HG03378 (cell line): ENCODE data around the gene MTHFSD.

Experiments used
- ATAC-seq: cut with Tn5 transposase; IDR thresholded peaks from one replicate; pipeline ENCODE4 v1.9.1; 2021; ENCODE audit warnings: mild to moderate bottlenecking, moderate library complexity; ENCODE audit not compliant: unreplicated experiment

MTHFSD gene

DNA sequence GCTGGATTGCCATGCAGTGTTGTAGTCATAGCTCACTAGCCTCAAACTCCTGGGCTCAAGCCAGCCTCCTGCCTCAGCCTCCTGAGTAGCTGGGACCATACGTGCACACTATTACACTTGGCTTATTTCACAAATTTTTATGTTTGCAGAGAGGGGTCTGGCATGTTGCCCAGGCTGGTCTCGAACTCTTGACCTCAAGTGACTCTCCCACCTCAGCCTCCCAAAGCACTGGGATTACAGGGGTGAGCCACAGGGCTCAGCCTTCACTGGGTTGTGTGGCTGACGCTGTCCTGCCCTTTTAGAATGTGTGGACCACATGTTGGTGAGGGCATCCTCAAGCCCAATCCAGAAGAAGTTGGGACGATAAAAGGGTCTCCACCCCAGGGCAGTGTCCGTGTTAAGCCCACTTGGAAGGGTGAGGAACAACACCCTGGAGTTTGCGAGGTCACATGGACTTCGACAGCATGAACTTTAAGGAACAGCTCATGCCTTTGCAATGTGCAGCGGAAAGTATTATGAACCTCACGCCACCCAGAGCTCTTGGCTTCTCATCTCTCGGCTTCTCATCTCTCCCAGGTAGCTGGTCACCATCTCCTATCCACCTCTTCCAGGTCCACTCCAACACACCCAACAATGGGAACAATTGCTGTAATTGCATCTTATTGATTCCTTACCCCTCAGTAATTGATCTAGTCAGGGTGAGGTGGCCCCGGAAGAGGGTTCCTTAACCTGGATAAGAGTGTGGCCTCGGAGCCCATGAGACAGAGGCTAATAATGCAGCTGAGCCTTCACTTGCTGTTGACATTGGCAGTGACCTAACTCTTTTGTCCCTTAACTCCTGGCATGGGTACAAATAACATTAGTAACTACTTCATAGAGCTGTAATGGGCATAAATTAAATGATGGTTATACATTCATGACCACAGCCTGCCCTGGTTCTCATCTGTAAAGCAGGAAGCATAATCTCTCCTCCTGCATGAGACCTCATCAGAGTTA is 30.0 kb upstream of the MTHFSD start:
- ATAC-seq: no peak

DNA sequence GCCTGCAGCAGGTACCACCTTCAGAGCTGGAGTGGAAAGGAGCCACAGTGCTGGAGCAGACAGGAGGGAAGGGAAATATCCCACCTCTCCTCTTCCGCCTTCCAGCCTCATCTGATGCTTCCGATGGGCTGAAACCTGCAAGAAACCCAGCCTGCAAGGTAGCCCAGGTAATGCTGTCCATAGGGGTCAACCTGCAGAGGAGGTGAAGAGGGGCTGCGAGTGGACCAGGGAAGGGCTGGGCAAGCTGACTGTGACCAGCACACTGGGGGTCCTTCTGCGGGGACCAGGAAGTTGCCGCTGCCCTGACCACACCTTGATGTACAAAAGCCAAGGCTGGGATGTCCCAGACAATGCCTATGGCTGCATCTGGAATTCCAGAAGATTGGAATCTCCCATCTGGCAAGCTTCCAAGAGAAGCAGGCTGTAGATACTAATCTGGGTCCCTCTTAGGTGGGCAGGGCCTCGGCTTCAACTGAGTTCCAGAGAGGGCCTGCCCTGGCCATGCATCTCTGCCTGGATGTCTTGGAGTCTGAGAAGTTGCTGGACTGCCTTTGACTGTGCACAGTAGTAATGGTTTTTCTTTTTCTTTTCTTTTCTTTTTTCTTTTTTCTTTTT is 29.1 kb upstream of the MTHFSD start:
- ATAC-seq: no peak

DNA sequence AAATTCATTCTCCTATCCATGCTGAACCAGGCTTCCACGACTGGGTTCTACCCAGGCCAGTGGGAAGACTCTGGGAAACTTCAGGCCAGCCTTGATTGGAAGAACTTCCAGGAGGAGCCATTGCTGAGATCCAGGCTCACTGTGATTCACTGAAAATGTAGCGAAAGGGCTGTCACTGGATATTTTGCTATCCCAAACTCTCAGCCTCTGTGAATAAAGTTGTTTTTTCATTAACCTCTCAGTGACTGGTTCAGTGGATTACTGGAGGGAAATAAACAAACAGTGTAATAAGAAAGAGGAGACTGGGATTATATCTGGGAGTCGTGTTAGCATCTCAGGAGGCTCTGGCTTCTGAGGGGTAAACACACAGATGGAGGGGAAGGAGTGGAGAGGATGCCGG is 26.4 kb upstream of the MTHFSD start:
- ATAC-seq: no peak

DNA sequence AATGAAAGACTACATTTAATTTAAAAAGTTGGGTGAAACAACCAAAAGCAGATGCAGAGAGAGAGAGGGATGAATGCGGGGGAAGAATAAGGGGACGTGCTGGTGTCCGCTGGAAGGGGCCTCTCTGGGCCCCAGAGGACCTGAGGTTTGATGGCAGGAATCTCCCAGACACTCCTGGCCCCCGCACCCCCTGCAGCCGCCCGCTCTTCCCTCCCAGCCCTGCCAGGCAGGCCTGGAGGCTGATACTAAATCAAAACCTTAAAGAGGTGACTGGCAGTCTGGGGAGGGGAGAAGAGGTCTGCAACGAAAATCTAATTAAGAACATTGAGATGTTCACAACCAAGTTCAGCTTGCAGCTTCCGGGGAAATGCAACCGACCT is 25.7 kb upstream of the MTHFSD start:
- no peak for ATAC-seq

DNA sequence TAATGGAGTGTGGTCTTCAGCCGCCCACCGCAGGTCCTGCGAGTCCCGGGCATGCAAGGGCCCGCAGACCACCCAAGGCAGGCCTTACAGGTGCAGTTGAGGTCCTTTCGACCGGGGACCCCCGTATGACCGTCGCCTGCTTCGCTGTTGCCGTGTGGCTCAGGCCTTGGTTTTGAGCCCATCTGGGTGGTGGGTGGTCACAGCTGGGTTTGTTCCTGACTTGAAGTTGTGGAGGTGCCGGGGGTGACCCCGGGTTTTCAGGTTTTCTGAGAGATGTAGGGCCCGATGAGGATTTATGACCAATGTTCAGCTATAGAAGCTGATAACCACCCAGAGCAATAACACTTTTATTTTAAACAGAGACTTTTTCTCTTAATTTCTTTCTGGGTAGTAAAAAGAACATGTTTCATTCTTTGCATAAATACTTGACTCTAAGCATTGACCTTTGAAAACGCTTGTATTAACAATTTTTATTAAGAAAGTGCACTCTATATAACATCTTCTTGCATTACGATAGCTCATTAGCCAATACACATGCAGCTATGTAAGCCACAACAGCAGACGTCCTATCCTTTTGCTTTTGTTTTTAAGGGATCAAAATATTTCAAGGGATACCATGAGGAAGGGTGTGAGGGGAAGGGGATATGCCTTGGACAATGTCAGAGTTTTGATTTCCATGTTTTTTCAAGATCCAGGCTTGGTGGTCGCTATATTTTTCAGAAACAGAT is 25.2 kb upstream of the MTHFSD start:
- no peak for ATAC-seq

DNA sequence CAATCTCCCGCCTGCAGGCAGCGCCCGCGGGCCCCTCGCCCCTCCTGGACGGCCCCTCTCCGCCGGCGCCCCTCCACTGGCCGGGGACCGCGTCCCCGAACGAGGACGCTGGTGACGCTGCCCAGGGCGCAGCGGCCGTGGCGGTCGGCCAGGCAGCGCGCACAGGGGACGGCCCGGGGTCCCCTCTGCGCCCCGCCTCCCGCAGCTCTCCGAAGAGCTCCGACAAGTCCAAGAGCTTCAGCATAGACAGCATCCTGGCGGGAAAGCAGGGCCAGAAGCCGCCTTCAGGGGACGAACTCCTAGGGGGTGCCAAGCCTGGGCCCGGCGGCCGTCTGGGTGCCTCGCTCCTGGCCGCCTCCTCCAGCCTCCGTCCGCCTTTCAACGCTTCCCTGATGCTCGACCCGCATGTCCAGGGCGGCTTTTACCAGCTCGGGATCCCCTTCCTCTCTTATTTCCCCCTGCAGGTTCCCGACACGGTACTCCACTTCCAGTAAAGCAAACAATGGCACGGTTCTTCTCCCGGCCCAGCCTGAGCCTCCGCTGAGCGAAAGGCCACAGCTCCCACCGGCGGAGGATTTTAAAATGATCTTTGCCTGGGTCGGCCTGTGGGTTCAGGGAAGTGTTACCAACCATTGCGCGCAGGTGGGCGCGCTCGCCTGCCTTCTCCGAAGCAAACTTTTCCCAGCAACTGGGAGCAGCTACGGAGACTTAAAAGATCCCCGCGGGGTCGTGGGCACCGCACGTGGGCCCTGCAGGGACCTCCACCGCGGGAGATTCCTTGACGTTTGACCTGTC is 24.4 kb upstream of the MTHFSD start:
- ATAC-seq: no peak

DNA sequence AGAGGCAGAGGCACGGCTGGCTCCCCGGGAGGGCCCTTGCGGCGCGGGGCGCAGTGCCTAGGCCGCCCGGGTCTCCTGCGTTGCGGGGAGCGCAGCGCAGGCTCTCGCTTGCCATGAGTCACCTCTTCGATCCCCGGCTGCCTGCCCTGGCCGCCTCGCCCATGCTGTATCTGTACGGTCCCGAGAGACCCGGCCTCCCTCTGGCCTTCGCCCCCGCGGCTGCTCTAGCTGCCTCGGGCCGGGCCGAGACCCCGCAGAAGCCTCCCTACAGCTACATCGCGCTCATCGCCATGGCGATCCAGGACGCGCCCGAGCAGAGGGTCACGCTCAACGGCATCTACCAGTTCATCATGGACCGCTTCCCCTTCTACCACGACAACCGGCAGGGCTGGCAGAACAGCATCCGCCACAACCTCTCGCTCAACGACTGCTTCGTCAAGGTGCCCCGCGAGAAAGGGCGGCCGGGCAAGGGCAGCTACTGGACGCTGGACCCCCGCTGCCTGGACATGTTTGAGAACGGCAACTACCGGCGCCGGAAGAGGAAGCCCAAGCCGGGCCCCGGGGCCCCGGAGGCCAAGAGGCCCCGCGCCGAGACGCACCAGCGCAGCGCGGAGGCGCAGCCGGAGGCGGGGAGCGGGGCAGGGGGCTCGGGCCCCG is 23.7 kb upstream of the MTHFSD start:
- no peak for ATAC-seq

DNA sequence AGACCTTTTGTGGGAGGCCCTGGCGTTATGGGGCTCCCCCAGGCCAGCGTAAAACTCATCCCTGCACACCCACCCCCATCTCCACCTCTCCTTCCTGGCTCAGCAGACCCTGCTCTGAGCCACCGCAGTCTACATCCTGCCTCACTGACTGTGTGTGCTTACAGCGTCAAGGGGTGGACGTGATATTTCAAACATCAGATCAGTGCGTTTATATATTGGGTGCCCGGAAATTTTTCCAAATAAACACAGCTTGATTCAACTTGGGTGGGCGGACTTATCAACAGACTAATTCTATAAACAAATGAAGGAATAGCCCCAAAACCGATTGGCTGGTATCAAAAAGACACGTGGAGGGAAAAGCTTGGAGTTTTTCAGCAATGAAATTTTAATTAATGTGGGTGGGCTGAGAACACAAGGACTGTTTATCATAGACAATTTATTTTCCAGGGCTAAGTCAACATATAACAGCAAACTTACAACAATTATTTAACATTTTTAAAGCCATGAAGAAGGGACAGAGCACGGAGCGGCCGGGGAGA is 23.1 kb upstream of the MTHFSD start, which contains the start of gene FOXL1:
TSS of gene FOXL1 (plus strand) at position 489 of the 539 bp plus-strand sequence. CDS start 175 bp downstream, outside the sequence.
- ATAC-seq: no peak

DNA sequence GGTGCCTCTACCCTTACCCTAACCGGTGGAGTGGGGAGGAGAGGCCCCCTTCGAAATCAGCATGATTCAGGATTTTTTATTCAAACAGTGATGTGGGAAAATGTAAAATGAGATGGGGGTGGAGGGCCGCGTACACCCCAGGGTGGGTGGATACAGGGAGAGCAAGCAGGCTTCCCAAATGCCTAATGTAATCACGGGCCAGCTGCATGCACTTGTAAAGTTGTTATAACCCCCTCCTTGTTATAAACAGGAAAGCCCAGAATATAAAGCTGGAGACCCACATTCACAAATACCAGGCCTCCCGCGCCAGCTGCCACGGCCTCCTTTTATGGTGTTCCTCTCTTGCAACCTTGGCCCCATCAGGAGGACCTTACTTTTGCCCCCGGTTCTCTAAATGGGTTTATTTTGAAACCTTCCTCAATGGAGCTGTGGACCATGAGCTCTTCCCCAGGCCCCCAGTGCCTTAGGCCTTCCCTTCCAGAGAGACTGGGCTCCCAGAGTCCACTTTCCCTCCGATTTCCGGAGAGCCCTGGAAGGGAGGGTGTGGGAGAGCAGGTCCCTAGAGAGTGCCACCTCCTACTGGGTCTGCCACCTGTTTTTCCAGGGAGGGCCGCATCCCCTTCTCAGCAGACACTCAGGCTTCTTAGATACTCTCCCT is 22.4 kb upstream of the MTHFSD start:
- no peak for ATAC-seq

DNA sequence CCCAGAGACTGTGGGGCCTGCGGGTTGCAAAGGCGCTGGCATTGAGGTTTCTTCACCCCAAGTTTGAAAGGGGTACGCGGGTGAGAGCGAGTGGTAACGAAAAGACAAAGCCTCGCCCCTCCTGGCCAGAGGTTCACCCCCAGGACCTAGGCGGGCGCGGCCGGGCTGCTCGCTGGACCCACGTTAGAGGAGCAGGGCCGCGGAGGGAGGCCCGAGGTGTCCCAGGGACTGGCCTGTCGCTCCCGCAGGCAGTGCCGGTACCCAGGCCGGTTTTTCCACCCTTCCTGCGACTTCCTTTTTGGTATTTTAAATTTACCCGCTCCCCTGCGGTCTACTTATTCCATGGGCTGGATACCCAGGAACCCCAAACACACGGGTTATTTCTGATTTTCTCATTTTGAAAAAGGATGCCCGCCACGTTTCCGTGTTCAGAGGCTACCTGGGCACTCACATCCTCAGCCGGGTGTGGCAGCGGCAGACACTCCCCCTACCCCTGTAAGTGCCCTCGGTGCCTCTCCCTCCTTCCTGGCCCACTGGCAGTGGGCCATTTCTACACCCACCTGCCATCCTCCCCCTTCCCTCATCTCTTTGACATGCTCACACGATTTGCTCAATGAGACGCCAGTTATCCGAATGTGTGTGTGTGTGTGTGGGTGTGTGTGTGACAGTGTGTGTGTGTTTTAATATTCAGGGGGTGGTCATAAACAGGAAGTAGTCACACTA is 21.7 kb upstream of the MTHFSD start:
- ATAC-seq: no peak

DNA sequence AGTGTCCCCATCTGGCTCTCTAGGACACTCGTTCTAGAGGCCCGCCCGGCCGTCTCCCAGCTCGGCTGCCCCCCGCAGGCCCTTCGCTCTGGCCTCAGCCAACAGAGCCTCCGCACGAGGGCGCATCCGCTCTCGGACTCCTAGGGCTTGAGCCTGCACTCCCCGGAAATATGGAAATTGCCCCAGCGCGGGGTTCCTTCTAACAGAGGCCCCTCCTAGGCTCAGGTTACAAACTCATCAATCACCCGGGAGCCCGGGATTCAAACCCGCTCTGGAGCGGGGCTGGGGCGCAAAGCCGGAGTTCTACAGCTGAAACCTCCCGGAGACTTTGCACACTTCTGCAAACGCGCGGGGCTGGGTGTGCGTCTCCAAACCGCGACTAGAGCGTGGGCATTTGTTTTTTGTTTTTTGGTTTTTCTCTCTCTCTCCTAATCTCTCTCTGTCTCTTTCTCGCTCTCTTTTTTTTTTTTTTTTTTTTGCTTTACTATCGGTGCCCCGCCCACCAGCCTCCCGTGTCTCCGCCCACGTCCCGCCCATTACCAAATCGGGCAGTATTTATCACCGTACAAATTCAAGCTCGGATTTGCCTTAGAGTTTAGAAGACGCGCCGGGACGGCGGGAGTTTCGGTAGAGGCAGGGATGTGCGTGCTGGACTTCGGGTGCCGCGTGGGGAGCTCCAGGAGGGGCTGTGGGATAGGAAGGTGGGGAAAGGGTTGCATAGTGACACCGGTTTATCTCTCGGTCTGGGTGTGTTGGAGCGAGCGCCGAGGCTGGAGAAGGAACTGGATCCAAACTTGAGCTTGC is 20.9 kb upstream of the MTHFSD start:
- ATAC-seq: no peak

DNA sequence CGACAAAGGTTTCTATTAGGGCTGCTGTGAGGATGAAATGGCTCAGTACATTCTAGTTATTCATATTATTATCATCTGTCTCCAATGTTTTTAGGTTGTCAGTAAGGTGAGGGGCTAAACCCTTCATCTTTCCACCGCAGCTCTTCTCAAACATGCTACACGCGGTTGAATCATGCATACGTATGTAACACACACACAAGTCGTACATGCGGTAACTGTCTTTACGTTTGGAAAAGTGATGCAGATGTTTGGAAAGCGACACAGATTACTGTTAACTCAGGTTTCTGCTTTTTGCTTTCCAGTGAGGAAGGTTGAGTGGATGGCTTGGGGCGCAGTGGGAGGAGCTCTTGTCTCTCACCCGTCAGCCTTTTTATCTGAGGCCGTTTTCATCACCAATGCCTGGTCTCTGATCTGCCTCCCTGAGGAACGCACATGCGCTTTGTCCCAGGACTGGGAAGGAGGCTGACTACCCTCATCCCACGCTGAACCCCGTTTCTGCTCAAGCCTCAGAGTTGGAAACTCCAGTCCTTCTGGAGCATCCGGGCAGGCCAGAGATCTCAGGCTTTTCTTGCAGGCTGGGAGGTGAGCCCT is 20.2 kb upstream of the MTHFSD start:
- ATAC-seq: no peak

DNA sequence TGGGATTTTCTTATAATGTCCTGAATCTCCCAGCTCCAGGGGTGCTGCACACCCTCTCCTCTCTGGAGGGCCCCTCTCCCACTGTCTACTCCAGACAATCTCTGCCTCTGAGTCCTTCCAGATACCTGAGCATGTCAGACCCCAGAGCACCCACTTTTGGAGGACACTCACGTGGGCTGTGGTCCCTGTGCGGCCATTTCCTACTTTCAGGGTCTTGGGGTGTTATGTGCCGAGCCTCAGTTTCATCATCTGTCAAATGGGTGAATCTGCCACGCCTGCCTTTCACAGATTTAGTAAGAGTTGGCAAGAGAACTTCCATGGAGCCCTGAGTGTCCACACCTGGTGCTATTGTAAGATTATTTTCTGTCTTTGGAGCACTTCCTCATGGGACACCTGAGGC is 19.6 kb upstream of the MTHFSD start:
- no peak for ATAC-seq

DNA sequence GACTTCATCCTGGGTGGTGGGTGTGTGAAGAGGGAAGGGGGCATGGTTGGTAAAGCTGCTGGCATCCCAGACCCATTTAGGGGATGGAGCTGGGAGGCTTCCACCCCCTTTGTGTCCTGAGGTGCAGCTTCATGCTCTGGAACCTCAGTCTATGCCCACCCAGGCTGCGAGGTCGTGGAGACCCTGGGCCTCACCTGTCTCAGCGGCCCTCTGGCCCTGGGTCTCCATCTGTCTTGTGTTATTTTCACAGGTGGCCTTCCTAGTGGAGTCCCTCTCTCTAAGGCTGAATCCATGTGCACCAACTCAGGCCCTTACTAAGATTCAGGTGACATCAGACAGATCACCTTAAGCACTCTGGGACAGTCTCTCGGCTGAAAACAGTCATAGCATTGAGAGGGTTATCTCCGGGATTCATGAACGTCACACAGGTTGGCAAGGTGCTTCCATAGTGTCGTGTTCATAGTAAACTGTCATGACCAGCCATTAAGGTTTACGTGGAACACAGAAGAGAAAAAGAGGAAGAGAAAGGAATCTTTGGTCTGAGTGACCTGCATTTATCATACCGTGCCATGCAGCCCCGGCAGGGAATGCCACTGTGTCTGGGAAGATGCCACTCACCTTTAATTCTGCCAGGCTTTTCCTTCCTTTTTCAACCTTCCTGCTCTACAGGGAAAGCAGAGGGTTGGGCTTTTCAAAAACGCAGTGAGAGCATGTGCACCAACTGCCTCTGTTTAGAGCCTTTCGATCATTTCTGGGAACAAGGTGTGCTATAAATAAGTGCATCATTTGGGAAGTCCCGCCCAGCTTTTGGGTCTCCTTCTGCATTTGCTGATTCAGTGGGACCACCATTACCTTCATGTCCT is 18.8 kb upstream of the MTHFSD start:
- ATAC-seq: no peak

DNA sequence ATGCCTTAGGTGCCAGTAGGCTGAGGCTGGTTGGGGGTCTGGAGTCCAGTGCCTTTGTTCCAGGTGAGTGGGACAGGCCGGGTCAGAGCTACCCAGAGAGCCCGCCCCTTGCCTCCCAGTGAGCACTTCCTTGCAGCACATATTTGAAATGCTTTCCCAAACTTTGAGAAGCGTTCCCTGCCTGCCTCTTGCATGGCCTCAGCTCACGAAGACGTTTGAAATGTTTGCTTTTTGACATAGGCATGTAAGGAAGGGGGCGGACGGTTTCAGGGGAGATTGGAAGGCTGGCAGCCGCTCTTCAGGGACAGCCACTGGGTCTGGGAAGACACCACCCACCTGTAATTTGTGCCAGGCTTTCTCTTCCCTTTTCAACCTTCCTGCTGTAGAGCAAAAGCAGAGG is 18.2 kb upstream of the MTHFSD start:
- no peak for ATAC-seq

DNA sequence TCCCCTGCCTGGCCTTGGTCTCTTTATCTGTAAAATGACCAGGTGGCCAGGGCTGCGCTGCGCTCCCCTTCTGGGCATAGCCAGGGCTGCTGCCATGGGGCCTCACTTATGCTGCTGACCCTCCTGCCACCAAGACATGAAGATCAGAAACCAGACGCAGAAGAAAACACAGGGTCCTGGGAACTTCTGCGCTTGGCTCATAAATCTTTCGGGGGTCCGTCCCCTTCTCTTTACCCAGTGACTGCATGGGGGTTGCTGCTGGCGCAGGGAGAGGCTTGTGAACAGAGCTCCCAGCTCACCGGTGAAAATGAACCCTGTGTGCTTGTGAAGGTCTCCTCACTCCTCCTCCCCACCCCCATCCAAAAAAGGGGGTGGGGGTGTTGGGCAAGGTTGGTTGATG is 17.6 kb upstream of the MTHFSD start:
- no peak for ATAC-seq
